GM19023 (cell line): ENCODE measurements around the gene HSPD1.

Source experiments
- ATAC-seq: cut with Tn5 transposase; IDR thresholded peaks from one replicate; pipeline ENCODE4 v1.9.1; 2021; ENCODE audit warnings: mild to moderate bottlenecking, moderate library complexity; ENCODE audit not compliant: unreplicated experiment

HSPD1 gene

GRCh38 chr2:197442857-197443256 lies 56.8 kb downstream of the HSPD1 start:
- ATAC-seq, result no peak

DNA sequence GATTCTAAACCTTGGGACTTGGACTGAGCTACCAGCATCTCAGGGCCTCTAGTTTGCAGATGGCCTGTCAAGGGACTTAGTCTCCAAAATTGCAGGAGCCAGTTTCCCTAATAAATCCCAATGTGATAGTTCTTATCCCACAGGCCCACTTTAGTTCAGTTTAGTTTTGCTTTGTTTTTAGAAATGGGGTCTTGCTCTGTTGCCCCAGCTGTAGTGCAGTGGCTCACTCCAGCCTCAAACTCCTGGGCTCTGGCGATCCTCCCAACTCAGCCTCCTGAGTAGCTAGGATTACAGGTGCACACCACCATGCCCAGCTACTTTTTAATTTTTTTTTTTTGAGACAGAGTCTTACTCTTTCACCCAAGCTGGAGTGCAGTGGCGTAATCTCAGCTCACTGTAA lies 62.3 kb downstream of the HSPD1 start:
- no peak for ATAC-seq
